NCI-H2029 (cell line): ENCODE results near the gene HSPA12A.

Experiments
- DNase-seq: peaks from one replicate; lab custom pipeline; 2025; lab: John Stamatoyannopoulos, UW

The HSPA12A gene

DNA sequence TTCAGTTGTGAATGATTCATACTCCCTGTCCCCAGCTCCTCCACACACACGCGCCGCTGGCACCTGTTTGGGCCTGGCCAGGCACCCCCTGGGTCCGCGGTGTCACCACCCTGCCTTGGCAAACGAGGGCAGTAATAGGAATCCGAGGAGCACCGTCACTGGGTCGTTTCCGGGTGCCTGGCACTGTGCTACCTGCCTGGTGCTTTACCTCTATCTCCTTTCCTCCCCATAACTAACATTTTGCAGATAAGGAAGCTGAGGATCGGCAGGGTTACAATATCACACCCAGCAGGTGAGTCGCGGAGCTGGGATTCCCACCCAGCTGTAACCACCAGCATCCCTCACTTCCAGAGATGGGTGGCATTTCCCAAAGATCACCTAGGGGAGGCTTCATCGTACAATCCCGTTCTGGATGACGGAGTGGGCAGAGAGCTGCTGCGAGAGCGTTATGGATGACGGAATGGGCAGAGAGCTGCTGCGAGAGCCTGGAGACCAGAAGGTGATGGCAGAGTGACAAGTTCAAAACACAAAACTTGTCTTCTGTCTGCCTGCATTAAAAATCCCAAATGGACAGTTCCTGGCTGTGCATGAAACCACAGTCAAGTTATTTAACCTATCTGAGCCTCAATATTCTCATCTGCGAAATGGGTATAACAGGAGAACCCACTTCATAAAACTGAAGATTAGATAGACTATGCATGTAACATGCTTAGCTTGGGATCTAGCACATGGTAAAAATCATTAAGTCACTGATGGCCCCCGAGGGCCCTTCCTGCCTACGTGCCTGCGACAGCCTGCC lies 1.1 kb upstream of the HSPA12A start:
- no peak for DNase-seq

DNA sequence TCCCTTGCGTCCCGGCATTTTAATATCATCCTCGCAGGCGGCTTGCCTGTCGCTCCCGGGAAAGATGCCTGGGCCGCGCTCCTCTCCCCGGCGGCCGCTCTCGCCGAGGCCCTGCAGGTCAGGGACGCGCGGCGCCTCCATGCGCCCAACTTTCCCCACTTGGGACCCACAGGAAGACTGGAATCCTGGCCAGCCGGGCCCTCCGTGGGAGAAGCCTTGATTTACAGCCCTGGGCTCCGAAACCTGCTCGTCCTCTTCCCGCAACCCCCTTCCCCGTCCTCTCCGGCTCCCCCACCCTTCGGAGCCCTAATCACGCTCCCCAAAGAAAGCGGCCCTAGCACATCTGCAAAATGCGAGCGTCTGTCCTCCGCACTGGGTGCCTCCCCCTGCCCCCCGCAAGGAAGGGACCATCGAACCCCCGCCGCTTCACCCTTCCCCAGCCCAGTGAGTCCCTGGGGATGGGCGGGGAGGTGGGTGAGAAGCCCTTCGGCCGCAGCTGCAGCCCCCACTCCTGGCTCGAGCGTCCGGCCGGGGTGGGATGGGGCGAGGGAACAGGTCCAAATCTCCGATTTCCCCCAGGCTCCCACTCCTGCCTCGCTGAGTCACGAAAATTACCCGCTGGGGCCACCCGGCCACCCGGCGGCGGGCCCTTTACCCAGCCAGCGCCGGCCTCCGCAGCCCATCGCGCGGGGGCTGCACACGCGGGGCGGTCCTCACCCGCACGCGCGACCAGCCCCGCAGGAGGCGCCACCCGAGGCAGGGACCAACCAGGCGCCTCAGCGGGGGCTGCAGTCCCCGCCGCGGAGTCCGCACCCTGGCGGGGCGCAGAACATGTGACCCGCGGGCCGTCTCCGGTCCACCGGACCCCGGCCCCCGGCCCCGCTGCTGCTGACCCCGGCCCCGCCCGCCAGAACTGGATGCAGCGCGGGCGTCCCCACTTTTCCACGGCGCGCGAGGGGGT lies 695 bp downstream of the HSPA12A start:
- DNase-seq = no peak

DNA sequence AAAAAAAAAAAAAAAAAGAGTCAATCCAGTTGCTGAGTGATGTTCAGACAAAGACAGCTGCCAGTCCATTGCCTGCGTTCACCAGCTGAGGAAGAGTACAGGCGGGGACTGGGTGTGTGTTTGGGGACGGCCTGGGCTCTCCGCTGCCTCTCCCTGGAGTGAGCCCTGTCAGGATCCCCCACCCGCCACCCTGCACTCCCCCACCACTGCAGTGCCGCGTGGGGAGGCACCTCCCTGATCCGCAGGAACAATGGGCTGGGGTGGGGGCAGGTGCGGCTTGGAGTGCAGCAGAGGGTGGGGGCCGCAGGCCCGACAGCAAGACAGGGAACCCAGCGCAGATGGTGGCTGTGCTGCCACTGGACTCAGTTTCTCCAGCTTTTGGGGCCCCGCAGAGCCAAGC lies 1.4 kb downstream of the HSPA12A start:
- no peak for DNase-seq

DNA sequence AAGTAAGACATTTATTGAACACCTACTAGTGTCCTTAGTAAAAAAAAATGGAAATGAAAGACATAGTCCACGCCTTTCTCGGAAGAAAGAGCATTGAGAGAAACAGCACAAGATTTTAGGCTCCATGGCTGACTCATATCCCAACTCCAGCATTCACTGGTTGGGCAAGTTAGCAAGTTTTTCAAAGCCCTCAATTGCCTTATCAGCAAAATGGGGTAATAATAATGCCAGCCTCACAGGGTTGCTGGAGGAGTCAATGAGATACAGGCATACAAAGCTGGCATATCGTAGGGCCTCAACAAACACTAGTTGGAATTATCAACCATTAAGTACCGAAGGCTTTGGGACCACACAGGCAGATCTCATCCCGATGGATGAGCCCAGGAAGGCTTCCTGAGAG lies 4.0 kb downstream of the HSPA12A start:
- DNase-seq = no peak

- no peak for DNase-seq
Observed at GRCh38 chr10:116737627-116738327, 4.6 kb downstream of the HSPA12A start.

DNA sequence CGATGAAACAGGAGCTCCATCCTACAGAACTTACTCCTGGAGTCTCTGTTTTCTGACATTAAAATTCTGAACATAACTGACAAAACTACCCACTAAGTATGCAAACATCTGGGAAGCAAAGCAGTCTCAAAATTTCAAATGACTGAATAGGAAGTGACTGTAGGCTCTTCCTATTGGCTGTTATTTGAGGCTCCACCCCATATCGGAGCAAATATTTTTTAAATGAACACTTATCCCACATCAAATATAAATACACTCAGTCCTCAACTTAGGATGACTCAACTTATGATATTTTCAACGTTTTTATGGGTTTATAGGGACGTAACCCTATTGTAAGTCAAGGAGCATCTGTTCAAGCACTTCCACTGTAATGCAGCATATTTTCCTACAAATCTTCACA lies 8.8 kb downstream of the HSPA12A start:
- DNase-seq = no peak

- no peak for DNase-seq
Observed at GRCh38 chr10:116732573-116732972, 9.8 kb downstream of the HSPA12A start.

GRCh38 chr10:116730464-116731260 lies 11.7 kb downstream of the HSPA12A start:
- DNase-seq = no peak

- no peak for DNase-seq
Observed at GRCh38 chr10:116729243-116729642, 13.1 kb downstream of the HSPA12A start.

DNA sequence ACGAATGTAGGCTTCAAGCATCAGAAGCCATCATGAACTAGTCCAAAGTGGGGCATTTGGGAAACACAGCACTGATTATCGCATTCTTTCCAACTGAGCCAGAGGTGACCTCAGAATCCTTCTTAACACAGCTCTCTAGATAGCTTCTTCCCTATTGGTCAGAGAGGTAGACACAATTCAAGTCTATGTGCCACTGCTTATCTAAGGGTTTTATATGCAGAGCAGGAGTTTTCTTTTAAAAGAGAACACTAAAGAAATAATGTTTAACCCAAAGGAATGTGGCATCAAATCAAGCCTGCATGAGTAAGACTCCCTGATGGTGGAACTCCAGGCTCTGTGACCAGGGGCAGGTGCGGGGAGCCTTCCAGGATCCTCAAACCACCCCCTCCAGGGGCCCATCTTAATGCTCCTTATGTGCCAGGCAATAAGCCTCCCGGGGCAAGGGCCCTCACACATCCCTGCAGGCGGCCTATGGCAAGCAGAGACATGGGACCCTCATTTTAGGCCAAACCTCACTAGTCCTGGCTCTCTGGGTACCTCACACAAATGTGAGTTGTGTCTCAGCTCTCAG lies 13.8 kb downstream of the HSPA12A start:
- no peak for DNase-seq

- no peak for DNase-seq
Observed at GRCh38 chr10:116723428-116724281, 18.7 kb downstream of the HSPA12A start.

DNA sequence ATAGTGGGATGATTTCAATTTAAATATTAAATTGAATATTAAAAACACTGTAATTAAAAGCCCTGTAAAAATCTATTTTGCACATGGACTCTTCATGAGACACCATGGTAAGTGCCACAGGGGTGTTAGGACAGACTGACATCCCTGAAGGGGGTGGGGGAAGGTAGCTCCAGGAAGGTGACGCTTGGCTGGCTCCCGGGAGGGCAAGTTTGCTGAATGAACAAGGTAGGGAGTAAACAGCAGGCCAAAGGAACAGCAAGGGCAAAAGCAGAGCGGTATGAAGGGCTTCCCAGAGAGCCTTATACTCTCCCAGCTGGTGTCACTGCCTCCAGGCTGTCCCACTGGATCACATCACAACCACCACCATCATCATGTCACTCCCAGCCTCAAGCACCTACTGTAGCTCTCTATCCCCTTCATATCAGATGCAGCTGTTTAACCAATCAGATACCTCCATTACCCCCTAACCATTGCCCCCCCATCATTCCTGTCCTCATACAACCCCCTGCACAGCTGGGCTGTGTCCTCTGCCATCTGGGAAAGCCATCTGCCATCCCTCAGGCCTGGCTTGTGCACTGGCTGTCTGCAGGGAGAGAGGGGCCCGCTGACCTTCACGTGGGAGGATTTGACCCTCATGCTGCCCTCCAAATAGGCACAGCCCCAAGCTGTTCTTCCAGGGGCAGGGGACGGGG lies 19.5 kb downstream of the HSPA12A start:
- no peak for DNase-seq

- DNase-seq = no peak
Observed at GRCh38 chr10:116721547-116722392, 20.6 kb downstream of the HSPA12A start.

- no peak for DNase-seq
Observed at GRCh38 chr10:116720668-116721546, 21.5 kb downstream of the HSPA12A start.

GRCh38 chr10:116720241-116720643 lies 22.1 kb downstream of the HSPA12A start:
- DNase-seq = no peak

DNA sequence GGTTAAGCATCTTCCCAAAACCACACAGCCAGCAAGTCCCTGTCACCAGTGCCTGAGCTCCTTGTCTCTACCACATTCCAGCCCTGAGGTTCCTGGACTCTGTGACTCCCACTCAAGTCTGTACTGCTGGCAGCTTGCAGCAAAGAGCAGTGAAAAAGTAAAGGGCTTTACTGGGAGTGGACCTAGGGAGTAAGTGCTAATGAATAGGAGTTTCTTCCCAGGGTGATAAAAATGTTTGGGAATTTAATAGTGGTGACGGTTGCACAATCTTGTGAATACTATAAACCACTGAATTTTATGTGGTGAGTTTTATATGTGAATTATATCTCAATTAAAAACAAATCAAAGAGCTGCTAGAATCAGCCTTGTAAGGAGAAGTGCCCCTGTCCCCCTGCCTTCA lies 22.6 kb downstream of the HSPA12A start:
- no peak for DNase-seq

GRCh38 chr10:116718058-116718457 lies 24.3 kb downstream of the HSPA12A start:
- no peak for DNase-seq

GRCh38 chr10:116716381-116716780 lies 26.0 kb downstream of the HSPA12A start:
- no peak for DNase-seq
